ENCODE results near the gene CCDC8. TPM values are rescaled to one million over a fixed set of nuclear protein-coding genes. Genes with fewer than 3 reads are reported as not detected.

Gene CCDC8
- total and polyA plus RNA-seq, 9 of the 15 experiments (the other 6 are each of a cell fraction or from before 2014, with no cell fraction given), result 0.68 to 30.8 (median 15.6) TPM

GRCh38 chr19:46411925-46412649 lies 1.3 kb downstream of the CCDC8 start (continued):
- TF ChIP-seq PTRF (tag; IDR thresholded peaks at IDR 0.05) (no peak), HMGXB4 (CRISPR knock-in tag; IDR thresholded peaks at IDR 0.05) (no peak), ZNF23 (CRISPR knock-in tag; IDR thresholded peaks at IDR 0.05) (no peak), ILK (tag; IDR thresholded peaks at IDR 0.05; ENCODE audit: borderline replicate concordance, low read depth) (no peak), TFAM (CRISPR knock-in tag; conservative IDR thresholded peaks at IDR 0.05) (no peak), PBX2 (CRISPR knock-in tag; IDR thresholded peaks at IDR 0.05; ENCODE audit: low read depth) (no peak), PBX2 (tag; conservative IDR thresholded peaks at IDR 0.05; ENCODE audit: low read depth) (no peak), NEUROD1 (IDR thresholded peaks at IDR 0.05; ENCODE audit: borderline replicate concordance, low read depth, low read length, partially characterized antibody) (no peak), HMGN3 (IDR thresholded peaks at IDR 0.05; ENCODE audit: borderline replicate concordance, extremely low read depth, insufficient read length, low read depth, low read length) (peak; percentile 25), ZNF592 (IDR thresholded peaks at IDR 0.05) (no peak)
